Hepatocyte (in vitro differentiated cells): ENCODE data around the gene ENOX1.
"Not testable (repeated sequence)": the region's sequence is repeated elsewhere in the genome, so short reads cannot be mapped to it uniquely, and the experiment has no call there.

Source experiments
- CTCF ChIP-seq: fragments of 200-600 bp; sonication (generic); IDR thresholded peaks from 2 replicates; pipeline ENCODE4 v1.5.1; 2016; ENCODE audit warnings: antibody characterized with exemption, mild to moderate bottlenecking; ENCODE audit not compliant: poor library complexity
- EZH2 ChIP-seq: fragments of 200-600 bp; sonication (generic); IDR thresholded peaks from 2 replicates; pipeline ENCODE4 v1.6.1; 2016; ENCODE audit warnings: antibody characterized with exemption, mild to moderate bottlenecking, borderline replicate concordance
- EZH2phosphoT487 ChIP-seq: fragments of 200-600 bp; sonication (generic); IDR thresholded peaks from one replicate; pipeline ENCODE4 v1.6.1; 2018; ENCODE audit warnings: antibody characterized with exemption, mild to moderate bottlenecking, low read depth, moderate library complexity; ENCODE audit not compliant: unreplicated experiment, severe bottlenecking

- TF ChIP-seq CTCF, EZH2, EZH2phosphoT487: not testable (repeated sequence)
Observed at GRCh38 chr13:43168434-43168833, 618.3 kb downstream of the ENOX1 start.
